Kidney (tissue), 14 donors: ENCODE measurements around the gene NEDD4L. TPM values are rescaled to one million over a fixed set of nuclear protein-coding genes. Genes with fewer than 3 reads are reported as not detected.
A peak's percentile ranks its signal among the peaks of the same experiment; 100 is the strongest.

Experiments
- DNase-seq, 5 donors: peaks; one replicate each; pipeline ENCODE4 v3.0.0-alpha.2; 2013 to 2020
- FAIRE-seq: peaks from 2 replicates; lab custom pipeline; 2012; peaks lifted over from hg19 to GRCh38; lab: Jason Lieb, UNC
- H3K27ac ChIP-seq, 2 donors: one replicate each; pipeline ENCODE4 v1.7.0; 2013; ENCODE audit warnings: low read depth in 2 of 2, low read length in 2 of 2, inconsistent platforms in 1 of 2
- H3K27me3 ChIP-seq: one replicate; pipeline ENCODE4 v1.7.1; 2013; ENCODE audit warnings: low read length, inconsistent platforms; ENCODE audit not compliant: control insufficient read depth, insufficient read depth
- H3K36me3 ChIP-seq, 3 donors: one replicate each; pipeline versions ENCODE4 v1.7.0 to v1.7.1; 2013; ENCODE audit warnings: low read length in 3 of 3, control low read depth in 1 of 3, inconsistent platforms in 1 of 3; ENCODE audit not compliant: insufficient read depth in 3 of 3, control insufficient read depth in 2 of 3
- H3K4me1 ChIP-seq, 3 donors: one replicate each; pipeline versions ENCODE4 v1.7.0 to v1.7.1; 2013; ENCODE audit warnings: low read length in 3 of 3, inconsistent platforms in 1 of 3, low read depth in 1 of 3; ENCODE audit not compliant: control insufficient read depth in 2 of 3, insufficient read depth in 2 of 3
- H3K4me3 ChIP-seq, 3 donors: one replicate each; pipeline versions ENCODE4 v1.7.0 to v1.8.1; 2013; ENCODE audit warnings: low read length in 3 of 3, control low read depth in 1 of 3, inconsistent platforms in 1 of 3
- H3K9ac ChIP-seq, 3 donors: one replicate each; pipeline versions ENCODE4 v1.7.0 to v1.7.1; 2013; ENCODE audit warnings: low read length in 3 of 3, control low read depth in 1 of 3, inconsistent platforms in 1 of 3
- H3K9me3 ChIP-seq, 3 donors: one replicate each; pipeline versions ENCODE4 v1.7.0 to v1.7.1; 2013; ENCODE audit warnings: low read length in 3 of 3, control low read depth in 1 of 3, inconsistent platforms in 1 of 3; ENCODE audit not compliant: control insufficient read depth in 2 of 3, insufficient read depth in 1 of 3
- intact Hi-C: fragments of 100-400 bp; cut with DNase I; formaldehyde crosslinking; loops from one replicate; pipeline ENCODE4 v1.11.1; 2022
- polyA plus RNA-seq: library from polyadenylated mRNA; stranded (reverse); fragments of 350-450 nt; fragmentation: Illumina TruSeq; extraction: RNeasy Lipid Tissue Mini Kit (QIAGEN cat#74804); gene quantifications from one replicate; pipeline ENCODE4 v1.2.3, GENCODE V29; 2014; ENCODE audit warnings: low read depth, low replicate concordance; ENCODE audit not compliant: insufficient read depth
- total RNA-seq: library from RNA; stranded (reverse); fragmentation: NEBNext Ultra II Directional; extraction: Animal tissue kit (Norgen Biotek cat#: 25700); gene quantifications from one replicate; pipeline ENCODE4 v1.2.1, GENCODE V29; 2021
- TF ChIP-seq, protein P1 (sequence below): IDR thresholded peaks from 3 replicates; pipeline ENCODE4 v1.5.1; 2012; ENCODE audit warnings: mild to moderate bottlenecking, moderate library complexity, borderline replicate concordance; ENCODE audit not compliant: insufficient read depth; ENCODE audit errors: extremely low read depth
- donor health status: control.
- donor health status: control.
- donor health status: control.
- donor health status: control.
- donor health status: control.
- donor health status: DM: yes; HTN: yes; CAD: no.
- donor health status: Normal renal cell carcinoma (clear cell type).

Gene NEDD4L
- total and polyA plus RNA-seq, 2 donors from 2014 or later, result 90.8 to 95.7 TPM

- no peaks in the 10 kb centered on the region for H3K27me3 ChIP-seq
- H3K9ac ChIP-seq, result no peak overlapping the region
- H3K4me3 ChIP-seq, result no peak overlapping the region
- H3K27ac ChIP-seq, result no peak overlapping the region
- intact Hi-C loops, result no loop called here
- no peaks in the 10 kb centered on the region for H3K36me3 ChIP-seq
- no peaks in the 10 kb centered on the region for H3K4me1 ChIP-seq
- DNase-seq (no peak), FAIRE-seq (no peak)
- TF ChIP-seq, protein P1, sequence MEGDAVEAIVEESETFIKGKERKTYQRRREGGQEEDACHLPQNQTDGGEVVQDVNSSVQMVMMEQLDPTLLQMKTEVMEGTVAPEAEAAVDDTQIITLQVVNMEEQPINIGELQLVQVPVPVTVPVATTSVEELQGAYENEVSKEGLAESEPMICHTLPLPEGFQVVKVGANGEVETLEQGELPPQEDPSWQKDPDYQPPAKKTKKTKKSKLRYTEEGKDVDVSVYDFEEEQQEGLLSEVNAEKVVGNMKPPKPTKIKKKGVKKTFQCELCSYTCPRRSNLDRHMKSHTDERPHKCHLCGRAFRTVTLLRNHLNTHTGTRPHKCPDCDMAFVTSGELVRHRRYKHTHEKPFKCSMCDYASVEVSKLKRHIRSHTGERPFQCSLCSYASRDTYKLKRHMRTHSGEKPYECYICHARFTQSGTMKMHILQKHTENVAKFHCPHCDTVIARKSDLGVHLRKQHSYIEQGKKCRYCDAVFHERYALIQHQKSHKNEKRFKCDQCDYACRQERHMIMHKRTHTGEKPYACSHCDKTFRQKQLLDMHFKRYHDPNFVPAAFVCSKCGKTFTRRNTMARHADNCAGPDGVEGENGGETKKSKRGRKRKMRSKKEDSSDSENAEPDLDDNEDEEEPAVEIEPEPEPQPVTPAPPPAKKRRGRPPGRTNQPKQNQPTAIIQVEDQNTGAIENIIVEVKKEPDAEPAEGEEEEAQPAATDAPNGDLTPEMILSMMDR, result no peak
- no peaks in the 10 kb centered on the region for H3K9me3 ChIP-seq
Observed at GRCh38 chr18:58055890-58056558, 12.0 kb downstream of the NEDD4L start.

DNA sequence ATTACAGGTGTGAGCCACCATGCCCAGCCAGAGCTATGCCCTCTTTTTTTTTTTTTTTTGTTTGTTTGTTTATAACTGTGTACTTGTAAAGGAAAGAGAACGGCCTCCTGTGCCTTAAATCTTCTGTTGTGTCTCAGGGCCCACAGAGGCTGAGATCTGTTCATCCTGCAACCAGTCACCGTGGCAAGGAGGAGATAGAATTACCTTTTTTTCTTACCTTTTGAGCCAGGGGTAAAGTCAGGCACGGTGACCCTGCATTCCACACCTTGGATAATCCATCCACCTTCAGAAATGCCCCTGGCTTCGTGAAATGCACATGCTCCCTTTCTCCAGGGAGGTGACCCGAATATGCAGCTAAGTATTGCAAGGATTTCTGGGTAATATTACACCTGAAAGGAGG, 12.8 kb downstream of the NEDD4L start:
- H3K4me3 ChIP-seq, result no peak overlapping the region
- DNase-seq (peak in 3 of 5 donors; percentile 26 to 60 (median 44)), FAIRE-seq (no peak)
- no peak overlapping the region for H3K9ac ChIP-seq
- no peaks in the 10 kb centered on the region for H3K9me3 ChIP-seq
- no peak overlapping the region for H3K27ac ChIP-seq
- intact Hi-C loops, result no loop called here
- TF ChIP-seq, protein P1, result no peak
- H3K4me1 ChIP-seq, result no peaks in the 10 kb centered on the region
- no peaks in the 10 kb centered on the region for H3K27me3 ChIP-seq
- no peaks in the 10 kb centered on the region for H3K36me3 ChIP-seq

DNA sequence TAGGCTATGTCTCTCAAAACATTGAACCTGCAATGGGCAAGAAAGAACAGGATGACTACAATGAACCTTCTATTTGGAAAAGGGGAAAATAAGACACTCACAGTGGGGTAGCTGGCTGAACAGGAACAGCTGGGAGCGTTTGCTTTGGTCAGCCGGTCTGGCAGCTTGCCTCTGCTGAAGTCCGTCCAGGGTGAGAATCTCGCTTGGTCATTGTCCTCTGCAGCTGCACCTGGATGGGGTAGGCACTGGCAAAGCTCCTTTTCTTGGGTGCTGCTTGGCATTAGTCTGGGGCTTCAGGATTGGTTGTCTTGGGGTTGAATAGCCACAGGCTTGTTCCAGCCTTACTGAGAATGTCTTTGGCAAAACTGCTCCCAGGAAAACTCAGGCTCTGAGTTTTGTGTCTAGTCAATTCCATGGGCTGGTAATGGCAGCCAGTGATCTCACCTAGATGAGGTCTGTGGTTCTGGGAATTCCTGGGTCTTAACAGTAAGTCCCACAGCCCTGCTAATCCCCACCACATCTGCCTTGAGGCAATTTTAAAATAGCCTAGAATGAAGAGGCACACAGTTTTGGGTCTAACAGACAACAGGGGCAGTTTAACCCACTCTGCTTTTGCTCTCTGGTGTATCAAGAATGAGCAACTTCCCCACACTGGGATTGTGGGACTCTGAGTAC, 13.4 kb downstream of the NEDD4L start:
- H3K27ac ChIP-seq, result no peak overlapping the region
- intact Hi-C loops, result no loop called here

More for the DNA sequence above, 13.4 kb downstream of the NEDD4L start:
- H3K4me1 ChIP-seq, result no peaks in the 10 kb centered on the region
- FAIRE-seq, result no peak
- no peak for DNase-seq
- H3K4me3 ChIP-seq, result no peak overlapping the region
- H3K27me3 ChIP-seq, result no peaks in the 10 kb centered on the region
- H3K36me3 ChIP-seq, result no peaks in the 10 kb centered on the region
- H3K9me3 ChIP-seq, result no peaks in the 10 kb centered on the region
- H3K9ac ChIP-seq, result no peak overlapping the region
- TF ChIP-seq, protein P1, result no peak
